T-cell (primary cell): ENCODE data around the gene RPL36A. TPM values are rescaled to one million over a fixed set of nuclear protein-coding genes. Genes with fewer than 3 reads are reported as not detected.

Source experiments
- total RNA-seq, 35 experiments: library from RNA in 6 of 35; stranded (reverse) in 6 of 35; fragments of 120-200 nt in 1 of 35; gene quantifications; one replicate each; pipeline versions ENCODE4 v1.2.1 to v1.2.4 and lab custom pipeline; 2013 to 2026

The RPL36A gene
- total RNA-seq, 5 donors from 2014 or later (not counting 1 experiment from before 2014, with no cell fraction given), result 183 to 509 (median 431) TPM

Other genes starting within 250 kb of the RPL36A start
- gene DRP2, start 171.2 kb upstream of the RPL36A start, total RNA-seq, result under 1 TPM; 0.07 to 0.28 (median 0.13) TPM
- not detected for gene TAF7L, start 99.7 kb upstream of the RPL36A start, total RNA-seq
- 10 to 100 TPM in 2 of 5 donors, 1 to 10 TPM in 3; 5.1 to 11.4 (median 9.8) TPM for gene TIMM8A, start 42.3 kb upstream of the RPL36A start, total RNA-seq
- 1 to 10 TPM; 1.6 to 9.5 (median 4.1) TPM for gene BTK, start 4.8 kb upstream of the RPL36A start, total RNA-seq
- gene GLA, start 16.9 kb downstream of the RPL36A start, total RNA-seq, result 10 to 100 TPM; 11.3 to 22.5 (median 14.9) TPM
- gene HNRNPH2, start 17.2 kb downstream of the RPL36A start, total RNA-seq, result 10 to 100 TPM; 32.4 to 39.5 (median 36.0) TPM
- gene ARMCX4, start 94.4 kb downstream of the RPL36A start, total RNA-seq, result 10 to 100 TPM in 2 of 5 donors, 1 to 10 TPM in 3; 6.3 to 14.7 (median 9.4) TPM
- 1 to 10 TPM in 3 of 5 donors, under 1 TPM in 2; 0.72 to 1.5 (median 1.2) TPM for gene ARMCX1, start 159.5 kb downstream of the RPL36A start, total RNA-seq
- 10 to 100 TPM; 31.6 to 46.1 (median 35.8) TPM for gene ARMCX6, start 227.0 kb downstream of the RPL36A start, total RNA-seq
- 10 to 100 TPM; 29.6 to 53.9 (median 38.8) TPM for gene ARMCX3, start 232.1 kb downstream of the RPL36A start, total RNA-seq